ENCODE results near the gene PCNX2. TPM values are rescaled to one million over a fixed set of nuclear protein-coding genes. Genes with fewer than 3 reads are reported as not detected.

The PCNX2 gene
- total and polyA plus RNA-seq, 2 experiments from 2014 or later, result 3.9 to 11.0 TPM

DNA sequence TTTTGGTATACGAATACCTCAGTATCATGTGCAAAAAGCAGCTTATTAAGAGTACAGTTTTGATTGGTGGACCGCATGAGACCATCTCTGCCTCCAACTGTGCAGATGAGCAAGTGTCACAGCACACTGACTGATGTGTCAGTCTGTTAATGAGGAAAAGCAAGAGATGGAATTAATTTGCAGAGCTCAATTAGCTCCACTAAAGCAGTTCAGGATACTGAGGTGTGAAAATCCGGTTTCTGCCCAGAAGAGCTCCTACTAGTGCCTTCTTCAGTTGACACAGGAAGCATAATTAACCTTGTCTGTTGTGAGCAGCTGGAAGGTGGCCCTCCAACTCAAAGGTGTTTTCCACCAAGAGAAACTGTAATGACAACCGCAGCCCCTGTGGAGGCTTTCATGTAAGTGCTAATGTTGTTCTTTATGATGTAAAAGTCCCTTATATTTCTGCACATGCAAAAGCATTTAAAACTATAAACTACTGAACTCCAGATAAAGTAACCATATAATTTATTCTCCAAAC is 44.3 kb downstream of the PCNX2 start:
- Histone ChIP-seq H3K4me1 (ENCODE audit: insufficient read depth) (peaks cover 12% of the 10 kb centered on the region), H4K20me1 (ENCODE audit: insufficient read depth, poor library complexity, severe bottlenecking) (no peaks in the 10 kb centered on the region), H3K4me2 (no peak overlapping the region), H3K27ac (no peak overlapping the region), H2AFZ (no peak overlapping the region), H3K4me3 (no peak overlapping the region), H3K36me3 (replicated peaks; ENCODE audit: insufficient read depth, low read depth) (no peaks in the 10 kb centered on the region), H3K9me2 (replicated peaks; ENCODE audit: insufficient read depth) (no peaks in the 10 kb centered on the region), H3K79me2 (no peaks in the 10 kb centered on the region), H3K27me3 (no peaks in the 10 kb centered on the region), H3K9me3 (ENCODE audit: low read depth) (no peaks in the 10 kb centered on the region)
- DNase-seq (ENCODE audit: low spot score), result no peak
- TF ChIP-seq EZH2 (IDR thresholded peaks at IDR 0.05; ENCODE audit: borderline replicate concordance), result no peak
- TF ChIP-seq EZH2phosphoT487 (IDR thresholded peaks at IDR 0.05; ENCODE audit: low read depth, severe bottlenecking, unreplicated experiment), result no peak
- TF ChIP-seq, protein P1, sequence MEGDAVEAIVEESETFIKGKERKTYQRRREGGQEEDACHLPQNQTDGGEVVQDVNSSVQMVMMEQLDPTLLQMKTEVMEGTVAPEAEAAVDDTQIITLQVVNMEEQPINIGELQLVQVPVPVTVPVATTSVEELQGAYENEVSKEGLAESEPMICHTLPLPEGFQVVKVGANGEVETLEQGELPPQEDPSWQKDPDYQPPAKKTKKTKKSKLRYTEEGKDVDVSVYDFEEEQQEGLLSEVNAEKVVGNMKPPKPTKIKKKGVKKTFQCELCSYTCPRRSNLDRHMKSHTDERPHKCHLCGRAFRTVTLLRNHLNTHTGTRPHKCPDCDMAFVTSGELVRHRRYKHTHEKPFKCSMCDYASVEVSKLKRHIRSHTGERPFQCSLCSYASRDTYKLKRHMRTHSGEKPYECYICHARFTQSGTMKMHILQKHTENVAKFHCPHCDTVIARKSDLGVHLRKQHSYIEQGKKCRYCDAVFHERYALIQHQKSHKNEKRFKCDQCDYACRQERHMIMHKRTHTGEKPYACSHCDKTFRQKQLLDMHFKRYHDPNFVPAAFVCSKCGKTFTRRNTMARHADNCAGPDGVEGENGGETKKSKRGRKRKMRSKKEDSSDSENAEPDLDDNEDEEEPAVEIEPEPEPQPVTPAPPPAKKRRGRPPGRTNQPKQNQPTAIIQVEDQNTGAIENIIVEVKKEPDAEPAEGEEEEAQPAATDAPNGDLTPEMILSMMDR (IDR thresholded peaks at IDR 0.05; ENCODE audit: poor library complexity), result no peak
- WGBS (ENCODE audit: low lambda C conversion rate, missing lambda C conversion rate), result 86% methylated on average over 4 of the region's 4 CpGs

DNA sequence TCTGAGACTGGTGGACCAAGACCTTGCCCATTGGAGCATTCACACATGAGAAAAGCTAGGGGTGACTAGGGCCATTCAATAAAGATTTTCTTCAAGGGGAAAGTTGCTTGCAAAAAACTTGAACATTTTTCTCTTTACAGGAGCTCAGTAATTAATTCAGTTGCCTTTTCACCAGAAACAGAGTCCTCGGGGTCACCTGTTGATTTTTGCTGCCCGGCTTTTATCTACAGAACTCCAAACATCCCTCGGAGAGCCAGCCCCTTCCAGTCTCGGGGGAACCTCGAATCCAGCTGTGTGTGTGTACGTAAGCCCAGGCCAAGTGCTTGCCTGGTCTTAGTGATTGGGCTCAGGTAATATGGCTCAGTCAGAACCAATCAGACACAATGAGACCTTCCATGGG is 47.5 kb downstream of the PCNX2 start:
- Histone ChIP-seq H3K4me1 (ENCODE audit: insufficient read depth) (peaks cover 10% of the 10 kb centered on the region), H3K4me3 (no peak overlapping the region), H3K27me3 (no peaks in the 10 kb centered on the region), H3K4me2 (no peak overlapping the region), H3K9me2 (replicated peaks; ENCODE audit: insufficient read depth) (no peaks in the 10 kb centered on the region), H2AFZ (no peak overlapping the region), H4K20me1 (ENCODE audit: insufficient read depth, poor library complexity, severe bottlenecking) (no peaks in the 10 kb centered on the region), H3K36me3 (replicated peaks; ENCODE audit: insufficient read depth, low read depth) (no peaks in the 10 kb centered on the region), H3K9me3 (ENCODE audit: low read depth) (no peaks in the 10 kb centered on the region), H3K27ac (no peak overlapping the region), H3K79me2 (no peaks in the 10 kb centered on the region)
- no peak for TF ChIP-seq EZH2phosphoT487 (IDR thresholded peaks at IDR 0.05; ENCODE audit: low read depth, severe bottlenecking, unreplicated experiment)
- TF ChIP-seq, protein P1 (IDR thresholded peaks at IDR 0.05; ENCODE audit: poor library complexity), result no peak
- TF ChIP-seq EZH2 (IDR thresholded peaks at IDR 0.05; ENCODE audit: borderline replicate concordance), result no peak
- 95% methylated on average over 6 of the region's 6 CpGs for WGBS (ENCODE audit: low lambda C conversion rate, missing lambda C conversion rate)
- no peak for DNase-seq (ENCODE audit: low spot score)

DNA sequence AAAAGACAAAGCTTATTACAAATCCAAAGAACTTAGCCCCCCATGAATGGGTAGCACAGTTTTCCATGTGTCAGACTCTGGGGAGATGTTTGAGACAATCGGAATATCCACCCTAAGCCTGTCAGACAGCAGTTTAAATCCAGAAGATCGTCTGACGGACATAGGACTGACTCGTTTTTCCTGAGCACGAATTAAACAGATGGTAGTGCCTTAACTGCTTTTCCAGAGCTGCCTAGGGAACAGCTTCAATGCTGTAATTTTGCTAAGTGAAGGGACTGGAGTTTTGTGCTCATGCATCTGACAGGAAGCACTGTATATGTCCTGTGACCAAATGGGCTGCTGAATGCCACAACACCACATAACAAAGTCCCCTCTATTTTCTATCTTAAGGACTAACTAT is 48.6 kb downstream of the PCNX2 start:
- no peaks in the 10 kb centered on the region for H3K9me2 ChIP-seq (replicated peaks; ENCODE audit: insufficient read depth)
- H2AFZ ChIP-seq, result no peak overlapping the region
- no peaks in the 10 kb centered on the region for H3K79me2 ChIP-seq
- no peaks in the 10 kb centered on the region for H4K20me1 ChIP-seq (ENCODE audit: insufficient read depth, poor library complexity, severe bottlenecking)
- no peak for DNase-seq (ENCODE audit: low spot score)
- no peak for TF ChIP-seq EZH2 (IDR thresholded peaks at IDR 0.05; ENCODE audit: borderline replicate concordance)
- TF ChIP-seq, protein P1 (IDR thresholded peaks at IDR 0.05; ENCODE audit: poor library complexity), result no peak
- no peak for TF ChIP-seq EZH2phosphoT487 (IDR thresholded peaks at IDR 0.05; ENCODE audit: low read depth, severe bottlenecking, unreplicated experiment)
- H3K9me3 ChIP-seq (ENCODE audit: low read depth), result no peaks in the 10 kb centered on the region
- no peak overlapping the region for H3K4me3 ChIP-seq
- H3K4me1 ChIP-seq (ENCODE audit: insufficient read depth), result peaks cover 20% of the 10 kb centered on the region
- 79% methylated on average over 5 of the region's 5 CpGs for WGBS (ENCODE audit: low lambda C conversion rate, missing lambda C conversion rate)
- no peaks in the 10 kb centered on the region for H3K36me3 ChIP-seq (replicated peaks; ENCODE audit: insufficient read depth, low read depth)
- H3K4me2 ChIP-seq, result no peak overlapping the region
- H3K27me3 ChIP-seq, result no peaks in the 10 kb centered on the region
- no peak overlapping the region for H3K27ac ChIP-seq

All from hepatocyte (in vitro differentiated cells).